ENCODE measurements around the gene SLC7A1.

The SLC7A1 gene

DNA sequence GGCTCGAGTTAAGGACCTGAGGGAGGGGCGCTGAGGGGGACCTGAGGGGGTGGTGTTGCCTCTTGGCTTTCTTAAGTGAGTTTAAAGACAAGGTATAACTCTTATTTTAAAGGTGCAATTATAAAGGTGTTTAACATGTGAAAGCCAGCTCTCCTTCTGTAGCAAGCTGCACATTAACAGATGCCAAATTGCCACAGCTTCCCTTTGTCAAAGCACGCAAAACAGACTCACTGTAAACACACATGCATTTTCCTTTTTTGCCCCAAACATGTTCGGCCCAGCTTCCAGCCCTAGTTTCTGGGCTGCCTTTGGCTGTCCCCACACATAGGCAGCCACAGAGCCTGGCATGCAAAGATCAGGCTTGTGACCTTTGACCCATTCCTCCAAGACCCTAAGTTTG lies 111.9 kb downstream of the SLC7A1 start:
- no peak for DNase-seq

DNA sequence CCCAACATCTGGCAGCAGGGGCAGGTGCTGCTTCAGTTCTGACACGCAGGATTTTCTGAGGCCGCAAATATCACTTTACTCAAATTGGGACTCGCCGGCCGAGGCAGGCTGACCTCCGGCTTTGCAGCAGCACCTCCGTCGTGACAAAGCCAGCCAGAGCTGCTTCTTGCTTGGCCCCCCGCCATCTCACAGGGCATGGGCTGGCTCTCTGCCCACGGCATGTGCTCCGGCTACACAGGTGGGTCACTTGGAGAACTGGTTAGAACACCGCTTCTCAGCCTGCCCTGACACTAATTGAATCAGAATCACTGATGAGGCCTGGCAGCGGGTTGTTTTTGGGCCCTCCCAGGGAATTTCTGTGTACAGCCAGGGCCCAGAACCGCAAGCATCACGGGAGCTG lies 112.3 kb downstream of the SLC7A1 start:
- DNase-seq: no peak

DNA sequence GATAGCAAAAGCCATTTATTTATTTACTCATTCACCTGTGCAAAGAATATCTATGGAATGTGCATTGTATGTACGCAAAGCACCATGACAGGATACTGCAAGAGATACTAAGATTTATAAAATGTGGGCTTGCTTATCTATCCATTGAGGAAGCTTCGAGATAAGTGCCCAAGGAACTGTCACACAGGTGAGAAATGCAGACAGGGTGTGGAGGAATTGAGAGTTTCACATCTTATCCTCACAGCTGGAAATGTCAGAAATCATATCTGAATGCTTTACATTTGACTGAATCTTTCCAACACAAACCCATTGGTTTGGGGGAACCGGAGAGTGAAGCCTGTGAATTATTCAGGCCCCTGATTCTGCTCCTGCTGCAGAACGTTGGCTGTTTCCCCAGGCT lies 113.0 kb downstream of the SLC7A1 start:
- no peak for DNase-seq

DNA sequence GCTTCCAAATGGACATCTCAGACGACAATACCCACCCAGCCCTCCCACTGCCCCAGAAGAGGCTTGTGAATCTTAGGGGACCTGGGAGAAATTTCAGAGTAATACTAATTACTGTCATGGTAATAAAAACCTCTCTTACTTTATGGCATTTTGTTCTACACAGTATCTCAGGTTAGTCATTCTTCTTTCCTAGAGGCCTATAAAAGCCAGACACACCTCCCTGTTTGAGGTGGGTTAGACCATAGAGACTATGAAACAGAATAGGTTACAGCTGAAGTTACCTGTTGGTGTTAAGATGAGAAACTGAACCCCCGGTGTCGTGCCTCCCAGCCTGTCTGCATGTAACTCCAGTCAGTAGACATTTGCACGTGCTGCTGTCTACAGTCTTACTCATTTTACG lies 113.9 kb downstream of the SLC7A1 start:
- DNase-seq: no peak

DNA sequence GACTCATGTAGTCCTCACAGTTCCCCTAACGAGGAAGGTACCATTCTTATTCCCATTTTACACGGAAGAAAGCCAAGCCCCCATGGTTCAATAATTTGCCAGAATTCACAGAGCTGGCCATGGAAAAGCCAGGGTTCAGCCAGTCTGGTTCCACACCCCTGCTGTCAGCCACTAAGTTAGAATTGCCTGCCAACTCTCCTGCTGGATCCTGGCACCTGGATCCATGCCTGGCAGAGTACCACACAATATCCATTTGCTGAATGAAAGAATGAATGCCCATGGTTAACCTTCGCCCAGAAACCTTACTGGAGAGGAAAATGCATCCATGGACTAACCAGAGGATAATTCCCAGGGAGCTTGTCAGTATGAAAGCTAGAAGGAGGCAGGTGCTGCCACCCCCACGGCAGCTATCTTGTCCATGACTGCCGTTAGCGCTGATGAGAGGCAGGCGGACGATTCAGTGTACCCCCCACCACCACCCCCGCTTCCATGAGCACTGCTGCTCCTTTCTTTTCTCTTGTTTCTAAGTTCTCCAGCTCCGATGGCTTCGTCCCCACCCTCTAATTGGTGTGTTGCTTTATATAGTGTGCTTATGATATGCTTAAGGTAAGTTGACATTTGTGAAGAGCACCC lies 114.5 kb downstream of the SLC7A1 start:
- DNase-seq: no peak

DNA sequence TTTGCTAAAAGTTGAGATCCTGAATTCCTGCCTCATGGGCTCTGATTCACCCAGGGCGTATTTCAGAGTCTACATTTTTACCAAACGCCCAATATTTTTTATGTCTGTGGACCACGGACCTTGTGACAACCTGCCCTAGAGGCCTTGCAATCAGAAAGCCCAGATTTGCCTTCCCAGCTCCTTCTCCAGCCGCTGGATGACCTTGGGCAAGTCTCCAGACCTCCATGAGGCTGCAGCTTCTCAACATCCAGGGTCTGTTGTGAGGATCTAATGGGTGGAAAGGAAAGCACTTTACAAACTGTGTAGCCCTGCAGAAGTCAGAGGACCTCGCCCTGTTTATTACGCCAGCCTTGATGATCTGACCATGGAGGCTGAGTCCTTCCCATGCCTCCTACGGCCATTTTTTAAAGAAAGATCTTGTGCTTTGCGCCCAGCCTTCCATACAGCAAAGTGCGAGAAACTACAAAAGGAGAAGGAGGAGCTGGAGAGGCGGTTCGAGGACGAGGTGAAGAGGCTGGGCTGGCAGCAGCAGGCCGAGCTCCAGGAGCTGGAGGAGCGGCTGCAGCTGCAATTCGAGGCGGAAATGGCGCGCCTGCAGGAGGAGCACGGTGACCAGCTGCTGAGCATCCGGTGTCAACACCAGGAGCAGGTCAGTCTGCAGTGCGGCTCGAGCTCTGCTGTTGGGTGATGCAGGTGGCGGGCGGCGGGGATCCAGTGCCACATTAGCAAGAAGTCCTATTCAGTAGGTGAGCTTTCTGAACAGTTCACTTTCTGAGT lies 115.6 kb downstream of the SLC7A1 start:
- no peak for DNase-seq

DNA sequence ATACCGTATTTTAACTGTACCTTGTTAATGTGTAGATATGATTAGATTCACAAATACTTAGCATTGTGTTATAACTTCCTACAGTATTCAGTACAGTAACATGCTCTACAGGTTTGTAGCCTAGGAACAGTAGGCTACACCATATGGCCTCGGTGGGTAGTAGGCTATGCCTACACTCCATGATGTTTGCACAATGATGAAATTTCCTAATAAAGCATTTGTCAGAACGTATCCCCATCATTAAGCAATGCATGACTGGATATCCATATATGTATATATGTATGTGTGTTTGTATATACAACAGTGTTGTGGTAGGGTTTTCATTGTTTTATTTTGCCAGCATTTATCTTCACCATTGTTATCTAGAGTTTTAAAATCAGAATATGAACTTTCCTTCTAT lies 119.4 kb downstream of the SLC7A1 start:
- DNase-seq: no peak

DNA sequence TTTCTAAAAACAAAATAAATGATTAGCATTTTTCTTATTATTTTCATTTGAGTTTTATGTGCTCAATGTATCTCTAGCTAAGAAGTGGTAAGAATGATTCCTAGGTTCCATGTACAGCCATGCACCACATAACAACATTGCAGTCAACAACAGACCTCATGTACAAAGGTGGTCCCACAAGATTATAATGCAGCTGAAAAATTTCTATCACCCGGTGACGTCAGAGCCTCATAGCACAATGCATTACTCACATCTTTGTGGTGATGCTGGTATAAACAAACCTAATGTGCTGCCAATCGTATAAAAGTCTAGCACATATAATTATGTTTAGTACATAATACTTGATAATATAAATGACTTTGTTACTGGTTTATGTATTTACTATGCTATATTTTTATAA lies 120.5 kb downstream of the SLC7A1 start:
- no peak for DNase-seq

DNA sequence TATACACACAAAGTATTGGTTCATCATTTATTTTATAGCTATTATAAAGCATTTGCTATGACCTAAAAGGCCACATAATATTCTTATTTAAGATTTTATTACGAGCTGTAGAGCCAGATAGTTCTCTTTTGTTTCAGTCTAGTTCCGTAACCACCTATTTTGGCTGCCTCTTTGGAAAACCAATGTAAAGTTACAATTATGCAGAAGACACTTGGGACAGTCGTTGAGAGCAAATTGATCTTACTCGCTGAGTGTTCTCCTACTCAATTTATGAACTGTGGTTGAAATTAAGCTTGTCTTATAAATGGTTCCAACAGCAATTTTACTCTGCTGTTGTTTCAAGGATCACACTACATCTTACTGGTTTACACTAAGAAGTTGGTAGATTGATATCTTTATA lies 122.3 kb downstream of the SLC7A1 start:
- DNase-seq: no peak

DNA sequence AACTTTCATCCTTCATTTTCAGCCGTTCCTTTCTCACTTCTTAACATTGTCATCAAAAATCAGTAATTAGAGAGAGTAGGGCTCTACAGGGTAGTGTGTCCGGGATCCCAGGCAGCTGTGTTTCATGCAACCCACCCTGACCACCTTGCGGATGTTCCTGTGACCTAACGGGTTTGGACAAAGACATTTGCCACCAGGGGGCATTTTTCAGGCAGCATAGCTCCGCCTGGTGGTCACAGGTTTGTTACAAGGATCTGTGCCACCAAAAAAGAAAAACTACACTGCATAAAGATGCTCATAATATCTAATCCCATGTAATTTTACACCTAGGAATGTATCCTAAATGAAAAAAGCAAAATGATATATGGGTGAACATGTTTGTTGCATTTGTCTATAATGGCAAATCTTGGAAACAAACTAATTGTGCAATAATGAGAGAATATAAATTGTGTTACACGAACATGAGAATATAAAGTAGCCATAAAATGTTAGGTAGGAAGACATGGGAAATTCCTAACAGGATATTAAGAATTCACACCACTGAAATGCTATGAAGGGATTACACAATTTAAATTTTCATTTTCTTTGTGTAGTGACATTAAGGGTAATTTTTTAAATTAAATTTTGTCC lies 123.0 kb downstream of the SLC7A1 start:
- DNase-seq: peak; percentile 45

DNA sequence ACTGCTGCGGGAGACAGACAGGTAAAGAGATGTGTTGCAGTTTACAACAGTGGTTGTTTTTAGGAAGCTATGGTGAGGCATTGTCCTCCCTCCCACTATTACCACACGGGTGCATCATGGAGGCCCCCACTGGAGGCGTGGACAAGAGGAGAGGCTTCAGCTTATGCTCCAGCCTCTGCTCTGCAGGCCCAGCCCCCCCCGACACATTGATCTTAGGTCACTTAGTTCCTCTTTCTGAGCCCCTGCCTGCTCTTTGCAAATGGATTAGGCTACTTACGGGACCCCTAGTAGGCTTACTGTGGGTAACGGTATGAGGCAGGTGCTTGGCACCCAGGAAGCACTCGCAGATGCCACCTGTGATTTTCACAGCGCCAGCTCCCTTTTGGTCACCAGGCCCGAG lies 123.9 kb downstream of the SLC7A1 start:
- DNase-seq: no peak

DNA sequence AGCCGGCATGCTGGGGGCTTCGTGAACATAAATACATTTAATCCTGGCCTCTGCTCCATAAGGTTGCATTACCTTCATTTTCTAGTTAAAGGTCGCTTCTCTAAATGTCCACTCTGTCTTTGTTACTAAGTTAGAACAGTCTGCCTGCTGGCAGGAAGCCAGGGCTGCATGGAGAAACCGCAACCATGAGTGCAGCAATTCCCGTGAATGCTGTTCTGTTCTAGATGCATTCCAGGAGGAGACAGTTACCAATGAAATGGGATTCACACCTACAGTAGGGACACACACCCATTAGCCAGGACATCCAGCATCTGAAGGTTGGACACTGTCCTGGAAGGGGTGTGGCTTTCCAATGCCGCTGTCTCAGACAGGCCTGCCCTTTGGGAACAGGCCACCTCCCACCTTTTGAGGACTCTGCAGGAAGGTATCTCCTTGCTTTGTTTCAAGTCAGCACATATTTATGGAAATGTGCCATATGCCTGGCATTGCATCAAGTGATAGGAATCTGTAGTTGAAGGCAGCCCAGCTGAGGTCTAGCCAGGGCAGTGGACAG lies 129.7 kb downstream of the SLC7A1 start:
- DNase-seq: no peak

DNA sequence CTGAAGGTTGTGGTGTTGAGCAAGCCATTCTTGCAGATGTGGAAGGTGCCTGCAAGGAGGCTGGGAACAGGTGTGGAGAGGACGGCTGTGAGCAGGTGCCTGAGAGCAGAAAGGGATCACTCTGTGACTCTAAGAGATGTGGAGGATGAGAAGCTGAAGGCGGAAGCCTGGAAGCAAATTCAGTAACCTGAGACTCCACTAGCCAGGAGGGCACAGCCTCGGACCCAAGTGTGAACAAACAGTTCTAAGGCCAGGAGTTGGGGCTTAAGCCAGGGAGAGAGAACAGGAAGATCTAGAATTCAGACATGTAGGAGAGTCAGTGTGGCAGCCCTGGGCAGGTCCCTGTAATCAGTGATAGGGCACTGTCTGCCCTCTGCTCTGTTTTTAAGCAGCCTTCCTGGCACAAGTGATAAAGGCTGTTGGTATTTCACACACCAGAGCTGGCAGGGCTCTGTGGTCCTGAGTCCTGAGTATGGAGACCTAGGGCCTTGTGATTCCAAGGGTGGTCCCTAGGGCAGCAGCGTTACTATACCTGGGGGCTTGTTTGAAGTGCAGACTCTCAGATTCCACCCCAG lies 131.3 kb downstream of the SLC7A1 start:
- DNase-seq: no peak

DNA sequence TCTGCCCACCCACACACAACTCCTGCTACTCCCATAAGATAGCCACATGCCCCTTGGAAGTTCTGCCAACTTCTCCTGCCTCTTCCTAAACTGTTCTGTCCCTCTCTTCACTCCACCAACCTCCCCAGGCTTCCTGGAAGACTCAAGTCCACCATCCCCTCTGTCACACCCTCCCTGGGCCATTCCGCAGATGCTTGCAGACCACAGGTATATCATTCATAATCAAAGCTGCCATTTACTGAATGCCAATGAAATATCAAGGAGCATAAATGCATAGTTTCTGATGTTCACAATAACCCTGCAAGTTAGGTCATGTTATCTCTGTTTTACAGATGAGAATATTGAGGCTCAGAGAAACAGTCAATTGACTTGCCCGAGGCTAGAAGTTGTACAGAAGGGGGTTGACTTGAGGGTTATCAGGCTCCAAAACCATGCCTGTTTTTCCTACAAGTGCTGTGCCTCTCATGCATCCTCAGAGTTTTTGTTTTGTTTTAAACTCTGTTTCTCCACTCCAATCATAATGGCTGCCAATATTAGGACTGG lies 135.6 kb downstream of the SLC7A1 start:
- DNase-seq: no peak
